ENCODE results near the gene MPRIP. TPM values are rescaled to one million over a fixed set of nuclear protein-coding genes. Genes with fewer than 3 reads are reported as not detected.

The MPRIP gene
- total RNA-seq, 1 donor: 86.5 TPM

DNA sequence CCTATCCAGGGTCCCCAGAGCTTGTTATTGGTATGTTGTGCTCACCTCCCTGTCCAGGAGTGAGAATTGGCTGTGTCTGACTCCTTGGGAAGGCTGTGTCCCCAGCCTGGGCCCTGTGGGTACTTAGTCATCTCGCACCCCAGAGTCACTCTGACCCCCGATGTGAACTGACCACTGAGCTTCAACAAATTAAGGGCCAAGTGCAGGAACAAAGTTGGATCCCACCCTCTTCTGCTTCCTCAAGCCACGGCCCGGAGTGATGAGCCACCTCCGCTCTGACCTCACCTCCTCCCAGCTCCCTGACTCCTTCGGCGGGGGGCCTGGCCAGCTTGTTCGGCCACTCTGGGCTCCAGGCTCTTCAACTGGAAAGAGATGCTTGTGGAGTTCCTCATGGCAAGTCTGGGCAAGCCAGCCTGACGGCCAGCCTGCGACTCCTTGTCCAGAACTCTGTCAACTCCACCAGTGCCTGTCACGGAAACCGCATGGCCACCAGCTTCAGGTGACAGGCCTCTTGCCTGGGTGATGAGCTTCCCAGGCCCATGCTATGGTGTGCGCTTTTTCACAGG, 22.3 kb upstream of the MPRIP start:
- H3K4me3 ChIP-seq (ENCODE audit: low read depth, low read length): no peak overlapping the region
- TF ChIP-seq CTCF (IDR thresholded peaks at IDR 0.05; ENCODE audit: insufficient read depth, low read length): no peak
- no peak for DNase-seq (ENCODE audit: low read depth)

- TF ChIP-seq CTCF (IDR thresholded peaks at IDR 0.05; ENCODE audit: insufficient read depth, low read length): no peak
- no peak for DNase-seq (ENCODE audit: low read depth)
- H3K4me3 ChIP-seq (ENCODE audit: low read depth, low read length): no peak overlapping the region
Measured at GRCh38 chr17:17020821-17021193, 21.4 kb upstream of the MPRIP start.

- DNase-seq (ENCODE audit: low read depth): peak; percentile 33
- no peak for TF ChIP-seq CTCF (IDR thresholded peaks at IDR 0.05; ENCODE audit: insufficient read depth, low read length)
- no peak overlapping the region for H3K4me3 ChIP-seq (ENCODE audit: low read depth, low read length)
Measured at GRCh38 chr17:17021194-17021863, 20.9 kb upstream of the MPRIP start.

- no peak overlapping the region for H3K4me3 ChIP-seq (ENCODE audit: low read depth, low read length)
- no peak for TF ChIP-seq CTCF (IDR thresholded peaks at IDR 0.05; ENCODE audit: insufficient read depth, low read length)
- no peak for DNase-seq (ENCODE audit: low read depth)
Measured at GRCh38 chr17:17022011-17022410, 20.2 kb upstream of the MPRIP start.

DNA sequence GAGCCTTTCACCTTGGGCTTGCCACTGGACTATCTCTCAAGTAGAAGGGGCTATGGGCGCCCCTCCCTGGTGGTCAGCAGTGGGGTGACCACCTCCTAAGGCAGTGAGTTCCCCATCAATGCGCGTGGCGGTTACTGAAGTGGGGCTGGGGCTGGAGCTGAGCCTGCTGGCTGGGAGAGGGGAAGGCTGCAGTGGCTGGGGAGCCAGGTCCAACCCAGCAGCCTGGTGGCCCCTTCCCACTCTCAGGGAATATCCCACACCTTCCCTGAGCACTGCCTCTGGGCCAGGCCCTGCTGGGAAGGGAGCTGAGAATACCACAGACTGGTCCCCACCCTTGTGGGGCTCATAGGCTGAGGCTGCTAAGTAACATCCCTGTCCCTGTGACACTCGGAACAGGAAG, 19.8 kb upstream of the MPRIP start:
- no peak for DNase-seq (ENCODE audit: low read depth)
- H3K4me3 ChIP-seq (ENCODE audit: low read depth, low read length): no peak overlapping the region
- TF ChIP-seq CTCF (IDR thresholded peaks at IDR 0.05; ENCODE audit: insufficient read depth, low read length): no peak

DNA sequence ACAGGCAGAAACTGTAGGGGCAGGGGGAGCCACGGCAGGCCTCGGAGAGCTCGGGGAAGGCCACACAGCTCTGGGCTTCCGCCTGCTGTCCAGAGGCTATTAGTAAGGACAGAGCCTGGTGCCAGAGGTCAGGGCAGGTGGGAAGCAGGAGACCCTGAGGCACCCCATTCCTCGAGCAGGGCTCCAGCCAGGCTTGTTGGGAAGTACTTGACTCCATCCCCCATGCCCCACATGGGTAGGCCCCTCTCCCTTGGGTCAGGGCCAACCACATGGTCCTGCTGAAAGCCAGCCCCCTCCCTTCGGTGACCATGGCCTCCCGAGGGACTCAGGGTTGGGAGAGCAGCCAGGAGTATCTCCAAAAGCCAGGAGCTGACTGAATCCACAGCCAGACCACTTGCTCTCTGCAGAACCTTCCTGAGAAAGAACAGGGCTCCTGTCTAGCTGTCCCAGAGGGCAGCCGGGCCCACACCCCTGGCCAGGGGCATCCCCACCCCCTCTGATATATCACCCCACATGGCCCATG, 17.4 kb upstream of the MPRIP start:
- DNase-seq (ENCODE audit: low read depth): peak; percentile 43
- H3K4me3 ChIP-seq (ENCODE audit: low read depth, low read length): no peak overlapping the region
- TF ChIP-seq CTCF (IDR thresholded peaks at IDR 0.05; ENCODE audit: insufficient read depth, low read length): no peak
